ENCODE measurements around the gene SLC12A6. TPM values are rescaled to one million over a fixed set of nuclear protein-coding genes. Genes with fewer than 3 reads are reported as not detected.
A peak's percentile ranks its signal among the peaks of the same experiment; 100 is the strongest.

Gene SLC12A6
- total RNA-seq, 2 donors from 2014 or later = 58.3 to 82.9 TPM

DNA sequence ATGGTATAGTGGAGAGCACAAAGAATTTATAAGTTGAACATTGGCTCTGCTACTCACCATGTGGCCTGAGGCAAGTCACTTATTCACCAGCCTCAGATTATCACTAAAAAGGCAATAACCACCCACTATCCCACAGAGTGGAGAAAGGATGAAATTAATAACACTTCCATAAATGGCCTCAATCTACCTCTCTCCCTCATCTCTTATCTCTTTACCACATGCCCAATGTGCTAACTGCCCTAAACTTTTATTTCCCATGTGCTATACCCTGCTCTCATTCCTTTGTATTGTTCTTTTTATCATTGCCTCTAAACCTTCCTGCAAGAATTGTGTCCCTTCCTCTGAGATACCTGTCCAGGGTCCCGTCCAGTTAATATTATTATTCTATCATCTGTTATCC, 26.0 kb downstream of the SLC12A6 start:
- no peak overlapping the region for H3K27ac ChIP-seq
- ATAC-seq (ENCODE audit: insufficient number of reproducible peaks, low FRiP score, low read depth) = no peak
- H3K9me3 ChIP-seq = no peaks in the 10 kb centered on the region
- no peaks in the 10 kb centered on the region for H3K27me3 ChIP-seq (replicated peaks; ENCODE audit: insufficient read depth)
- no peak overlapping the region for H3K4me3 ChIP-seq
- peaks cover 10 to 30% of the 10 kb centered on the region in 2 donors for H3K4me1 ChIP-seq (ENCODE audit: control insufficient read depth in 1 of 2, low read depth in 2 of 2)
- TF ChIP-seq, protein P1, sequence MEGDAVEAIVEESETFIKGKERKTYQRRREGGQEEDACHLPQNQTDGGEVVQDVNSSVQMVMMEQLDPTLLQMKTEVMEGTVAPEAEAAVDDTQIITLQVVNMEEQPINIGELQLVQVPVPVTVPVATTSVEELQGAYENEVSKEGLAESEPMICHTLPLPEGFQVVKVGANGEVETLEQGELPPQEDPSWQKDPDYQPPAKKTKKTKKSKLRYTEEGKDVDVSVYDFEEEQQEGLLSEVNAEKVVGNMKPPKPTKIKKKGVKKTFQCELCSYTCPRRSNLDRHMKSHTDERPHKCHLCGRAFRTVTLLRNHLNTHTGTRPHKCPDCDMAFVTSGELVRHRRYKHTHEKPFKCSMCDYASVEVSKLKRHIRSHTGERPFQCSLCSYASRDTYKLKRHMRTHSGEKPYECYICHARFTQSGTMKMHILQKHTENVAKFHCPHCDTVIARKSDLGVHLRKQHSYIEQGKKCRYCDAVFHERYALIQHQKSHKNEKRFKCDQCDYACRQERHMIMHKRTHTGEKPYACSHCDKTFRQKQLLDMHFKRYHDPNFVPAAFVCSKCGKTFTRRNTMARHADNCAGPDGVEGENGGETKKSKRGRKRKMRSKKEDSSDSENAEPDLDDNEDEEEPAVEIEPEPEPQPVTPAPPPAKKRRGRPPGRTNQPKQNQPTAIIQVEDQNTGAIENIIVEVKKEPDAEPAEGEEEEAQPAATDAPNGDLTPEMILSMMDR (IDR thresholded peaks at IDR 0.05) = no peak
- no peak for DNase-seq (ENCODE audit: low spot score)
- no peaks in the 10 kb centered on the region for H3K36me3 ChIP-seq

DNA sequence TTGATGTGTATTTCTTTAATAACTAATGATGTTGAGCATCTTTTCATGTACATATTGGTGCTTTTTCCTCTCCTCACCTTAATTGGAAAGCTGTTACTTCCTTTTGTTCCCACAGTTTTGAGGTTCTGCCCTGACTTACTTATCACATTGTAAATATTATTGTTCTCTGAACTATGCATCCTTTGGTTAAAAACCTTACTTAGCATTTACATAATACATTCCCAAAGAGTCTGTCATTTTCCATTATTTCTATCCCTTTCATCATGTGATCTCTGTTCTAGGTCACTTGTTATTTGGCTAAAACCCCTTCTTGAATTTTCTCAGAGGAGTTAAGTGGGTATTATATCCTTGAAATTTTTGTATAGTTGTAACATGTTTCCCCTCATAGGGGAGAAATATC, 33.0 kb downstream of the SLC12A6 start:
- Histone ChIP-seq H3K27me3 (replicated peaks; ENCODE audit: insufficient read depth) (no peaks in the 10 kb centered on the region), H3K27ac (peak overlapping the region; percentile 53 to 70), H3K4me1 (ENCODE audit: control insufficient read depth in 1 of 2, low read depth in 2 of 2) (peaks cover 24 to 47% of the 10 kb centered on the region in 2 donors), H3K4me3 (no peak overlapping the region), H3K9me3 (no peaks in the 10 kb centered on the region), H3K36me3 (no peaks in the 10 kb centered on the region)
- no peak for ATAC-seq (ENCODE audit: insufficient number of reproducible peaks, low FRiP score, low read depth)
- TF ChIP-seq, protein P1 (IDR thresholded peaks at IDR 0.05) = no peak
- no peak for DNase-seq (ENCODE audit: low spot score)

DNA sequence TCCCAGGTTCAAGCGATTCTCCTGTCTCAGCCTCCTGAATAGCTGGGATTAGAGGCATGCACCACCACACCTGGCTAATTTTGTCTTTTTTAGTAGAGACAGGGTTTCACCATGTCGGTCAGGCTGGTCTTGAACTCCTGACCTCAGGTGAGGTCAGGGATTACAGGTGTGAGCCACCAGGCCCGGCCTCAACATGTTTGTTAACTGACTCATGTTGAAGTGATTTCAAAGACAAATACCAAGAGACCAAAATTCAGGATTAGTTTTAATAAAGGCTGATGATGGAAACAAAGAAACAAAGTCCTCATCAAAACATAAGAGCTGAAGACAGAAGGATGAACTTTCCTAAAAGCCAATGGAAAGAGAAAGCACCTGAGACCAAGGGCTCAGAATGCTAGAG, 36.5 kb downstream of the SLC12A6 start:
- Histone ChIP-seq H3K27me3 (replicated peaks; ENCODE audit: insufficient read depth) (no peaks in the 10 kb centered on the region), H3K4me1 (ENCODE audit: control insufficient read depth in 1 of 2, low read depth in 2 of 2) (peaks cover 38 to 58% of the 10 kb centered on the region in 2 donors), H3K36me3 (no peaks in the 10 kb centered on the region), H3K27ac (no peak overlapping the region), H3K9me3 (no peaks in the 10 kb centered on the region), H3K4me3 (no peak overlapping the region)
- DNase-seq (ENCODE audit: low spot score) (no peak), ATAC-seq (ENCODE audit: insufficient number of reproducible peaks, low FRiP score, low read depth) (no peak)
- TF ChIP-seq, protein P1 (IDR thresholded peaks at IDR 0.05) = no peak

DNA sequence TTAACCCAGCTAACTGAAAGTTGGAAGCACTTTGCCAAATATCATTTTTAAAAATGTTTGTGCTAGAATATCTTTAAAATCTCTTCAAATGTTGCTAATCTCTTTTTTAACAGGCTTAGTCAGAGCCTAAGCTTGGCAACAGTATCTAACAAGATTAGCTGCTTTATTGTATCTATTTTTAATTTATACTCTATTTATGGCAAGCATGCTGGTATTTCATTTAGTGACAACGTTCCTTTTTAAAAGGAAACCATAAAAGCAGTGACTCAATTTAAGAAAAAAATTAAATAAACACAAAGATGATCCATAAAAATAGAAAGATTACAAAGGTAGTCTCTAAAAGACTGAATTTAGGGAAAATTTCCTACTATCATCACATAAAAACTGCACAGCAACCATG, 40.5 kb downstream of the SLC12A6 start:
- H3K27ac ChIP-seq = peak overlapping the region; percentile 81 to 89
- peaks cover 2% of the 10 kb centered on the region for H3K36me3 ChIP-seq
- no peaks in the 10 kb centered on the region for H3K27me3 ChIP-seq (replicated peaks; ENCODE audit: insufficient read depth)
- ATAC-seq (ENCODE audit: insufficient number of reproducible peaks, low FRiP score, low read depth) (peak; percentile 71), DNase-seq (ENCODE audit: low spot score) (no peak)
- peaks cover 21 to 40% of the 10 kb centered on the region in 2 donors for H3K4me1 ChIP-seq (ENCODE audit: control insufficient read depth in 1 of 2, low read depth in 2 of 2)
- TF ChIP-seq, protein P1 (IDR thresholded peaks at IDR 0.05) = no peak
- peak overlapping the region; percentile 46 for H3K4me3 ChIP-seq
- H3K9me3 ChIP-seq = no peaks in the 10 kb centered on the region

DNA sequence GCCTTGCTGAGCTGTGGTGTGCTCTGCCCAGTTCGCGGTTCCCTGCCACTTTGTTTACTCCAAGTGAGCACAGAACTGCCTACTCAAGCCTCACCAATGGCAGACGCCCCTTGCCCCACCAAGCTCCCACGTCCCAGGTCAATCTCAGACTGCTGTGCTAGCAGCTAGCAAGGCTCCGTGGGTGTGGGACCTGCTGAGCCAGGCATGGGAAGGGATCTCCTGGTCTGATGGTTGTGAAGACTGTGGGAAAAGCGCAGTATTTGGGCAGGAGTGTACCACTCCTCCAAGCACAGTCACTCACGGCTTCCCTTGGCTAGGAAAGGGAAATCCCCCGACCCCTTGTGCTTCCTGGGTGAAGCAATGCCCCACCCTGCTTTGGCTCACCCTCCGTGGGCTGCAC, 45.0 kb downstream of the SLC12A6 start:
- no peak overlapping the region for H3K4me3 ChIP-seq
- no peak for ATAC-seq (ENCODE audit: insufficient number of reproducible peaks, low FRiP score, low read depth)
- DNase-seq (ENCODE audit: low spot score) = no peak
- H3K36me3 ChIP-seq = peaks cover 2% of the 10 kb centered on the region
- H3K27me3 ChIP-seq (replicated peaks; ENCODE audit: insufficient read depth) = no peaks in the 10 kb centered on the region
- no peaks in the 10 kb centered on the region for H3K9me3 ChIP-seq
- TF ChIP-seq, protein P1 (IDR thresholded peaks at IDR 0.05) = no peak
- no peak overlapping the region for H3K27ac ChIP-seq
- peaks cover 15 to 27% of the 10 kb centered on the region in 2 donors for H3K4me1 ChIP-seq (ENCODE audit: control insufficient read depth in 1 of 2, low read depth in 2 of 2)

All from thoracic aorta (tissue), 2 donors.